Measurements from ENCODE around the gene PRSS21. TPM values are rescaled to one million over a fixed set of nuclear protein-coding genes. Genes with fewer than 3 reads are reported as not detected.
A peak's percentile ranks its signal among the peaks of the same experiment; 100 is the strongest.

PRSS21 gene
- total RNA-seq, 6 experiments from 2014 or later: not detected

DNA sequence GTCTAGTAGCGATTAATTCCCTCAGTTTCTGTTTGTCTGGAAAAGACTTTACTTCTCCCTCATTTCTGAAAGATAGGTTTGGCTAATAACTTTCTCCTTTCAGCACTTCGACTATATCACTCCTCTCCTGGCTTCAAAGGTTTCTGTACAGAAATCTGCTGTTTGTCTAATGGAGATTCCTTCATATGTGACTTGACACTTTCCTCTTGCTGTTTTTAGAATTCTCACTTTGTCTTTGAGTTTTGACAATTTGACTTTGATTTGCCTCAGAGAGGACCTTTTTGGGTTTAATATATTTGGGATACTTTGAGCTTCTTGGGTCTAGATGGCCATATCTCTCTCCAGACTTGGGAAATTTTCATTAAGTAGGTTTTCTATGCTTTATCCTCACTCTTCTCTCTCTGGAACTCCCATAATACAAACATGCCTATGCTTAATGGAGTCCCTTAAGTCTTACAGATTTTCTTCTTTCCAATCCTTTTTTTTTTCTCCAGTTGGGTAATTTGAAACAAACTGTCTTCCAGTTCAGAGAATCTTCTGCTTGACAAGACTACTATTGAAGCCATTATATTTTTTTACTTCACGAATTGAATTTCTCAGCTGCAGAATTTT is 7.8 kb upstream of the PRSS21 start:
- no peaks in the 10 kb centered on the region for H3K4me1 ChIP-seq
- no peaks in the 10 kb centered on the region for H3K36me3 ChIP-seq
- DNase-seq (no peak), ATAC-seq (no peak)
- no peaks in the 10 kb centered on the region for H3K27me3 ChIP-seq
- no peak overlapping the region for H3K4me3 ChIP-seq
- TF ChIP-seq, protein P1, sequence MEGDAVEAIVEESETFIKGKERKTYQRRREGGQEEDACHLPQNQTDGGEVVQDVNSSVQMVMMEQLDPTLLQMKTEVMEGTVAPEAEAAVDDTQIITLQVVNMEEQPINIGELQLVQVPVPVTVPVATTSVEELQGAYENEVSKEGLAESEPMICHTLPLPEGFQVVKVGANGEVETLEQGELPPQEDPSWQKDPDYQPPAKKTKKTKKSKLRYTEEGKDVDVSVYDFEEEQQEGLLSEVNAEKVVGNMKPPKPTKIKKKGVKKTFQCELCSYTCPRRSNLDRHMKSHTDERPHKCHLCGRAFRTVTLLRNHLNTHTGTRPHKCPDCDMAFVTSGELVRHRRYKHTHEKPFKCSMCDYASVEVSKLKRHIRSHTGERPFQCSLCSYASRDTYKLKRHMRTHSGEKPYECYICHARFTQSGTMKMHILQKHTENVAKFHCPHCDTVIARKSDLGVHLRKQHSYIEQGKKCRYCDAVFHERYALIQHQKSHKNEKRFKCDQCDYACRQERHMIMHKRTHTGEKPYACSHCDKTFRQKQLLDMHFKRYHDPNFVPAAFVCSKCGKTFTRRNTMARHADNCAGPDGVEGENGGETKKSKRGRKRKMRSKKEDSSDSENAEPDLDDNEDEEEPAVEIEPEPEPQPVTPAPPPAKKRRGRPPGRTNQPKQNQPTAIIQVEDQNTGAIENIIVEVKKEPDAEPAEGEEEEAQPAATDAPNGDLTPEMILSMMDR (IDR thresholded peaks at IDR 0.05): no peak
- TF ChIP-seq POLR2A (IDR thresholded peaks at IDR 0.05): no peak
- H3K27ac ChIP-seq: no peak overlapping the region
- intact Hi-C loops (cut with DNase I): no loop called here
- WGBS (ENCODE audit: insufficient coverage, low coverage, low lambda C conversion rate, missing lambda C conversion rate): 60% methylated on average over 3 of the region's 3 CpGs
- no peaks in the 10 kb centered on the region for H3K9me3 ChIP-seq

DNA sequence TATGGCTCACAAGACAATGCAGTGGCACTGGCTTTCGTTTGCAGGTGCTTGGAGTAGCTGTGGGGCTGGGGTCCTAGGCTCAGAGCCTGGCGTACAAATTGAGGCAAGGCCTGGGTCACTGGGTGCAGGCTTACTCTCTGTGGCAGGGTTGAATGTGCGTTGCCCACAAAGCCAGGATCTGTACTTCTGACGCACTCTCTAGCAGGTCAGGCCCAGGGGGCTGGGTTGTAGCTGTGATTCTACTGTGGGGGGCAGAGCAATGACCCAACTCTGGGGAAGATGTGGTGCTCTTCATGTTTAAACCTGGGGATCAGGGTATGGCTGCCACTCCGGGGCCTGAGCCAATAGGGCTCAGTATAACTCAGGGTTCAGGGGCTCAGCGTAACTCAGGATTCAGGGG is 6.4 kb upstream of the PRSS21 start:
- TF ChIP-seq POLR2A (IDR thresholded peaks at IDR 0.05): no peak
- TF ChIP-seq, protein P1 (IDR thresholded peaks at IDR 0.05): no peak
- no peak for ATAC-seq
- Histone ChIP-seq H3K27me3 (no peaks in the 10 kb centered on the region), H3K4me3 (no peak overlapping the region), H3K9me3 (no peaks in the 10 kb centered on the region), H3K4me1 (no peaks in the 10 kb centered on the region), H3K27ac (no peak overlapping the region), H3K36me3 (no peaks in the 10 kb centered on the region)
- DNase-seq: peak in 1 of 3 donors; percentile 15
- intact Hi-C loops (cut with DNase I): no loop called here
- 43% methylated on average over 2 of the region's 6 CpGs for WGBS (ENCODE audit: insufficient coverage, low coverage, low lambda C conversion rate, missing lambda C conversion rate)

- intact Hi-C loops (cut with DNase I): no loop called here
- TF ChIP-seq, protein P1 (IDR thresholded peaks at IDR 0.05): no peak
- no peak for TF ChIP-seq POLR2A (IDR thresholded peaks at IDR 0.05)
- Histone ChIP-seq H3K4me3 (no peak overlapping the region), H3K27me3 (no peaks in the 10 kb centered on the region), H3K27ac (no peak overlapping the region), H3K36me3 (no peaks in the 10 kb centered on the region), H3K4me1 (no peaks in the 10 kb centered on the region), H3K9me3 (no peaks in the 10 kb centered on the region)
- 87% methylated on average over 5 of the region's 15 CpGs for WGBS (ENCODE audit: insufficient coverage, low coverage, low lambda C conversion rate, missing lambda C conversion rate)
- ATAC-seq: no peak
- peak in 1 of 3 donors; percentile 23 for DNase-seq
Observed at GRCh38 chr16:2811703-2812471, 5.2 kb upstream of the PRSS21 start.

DNA sequence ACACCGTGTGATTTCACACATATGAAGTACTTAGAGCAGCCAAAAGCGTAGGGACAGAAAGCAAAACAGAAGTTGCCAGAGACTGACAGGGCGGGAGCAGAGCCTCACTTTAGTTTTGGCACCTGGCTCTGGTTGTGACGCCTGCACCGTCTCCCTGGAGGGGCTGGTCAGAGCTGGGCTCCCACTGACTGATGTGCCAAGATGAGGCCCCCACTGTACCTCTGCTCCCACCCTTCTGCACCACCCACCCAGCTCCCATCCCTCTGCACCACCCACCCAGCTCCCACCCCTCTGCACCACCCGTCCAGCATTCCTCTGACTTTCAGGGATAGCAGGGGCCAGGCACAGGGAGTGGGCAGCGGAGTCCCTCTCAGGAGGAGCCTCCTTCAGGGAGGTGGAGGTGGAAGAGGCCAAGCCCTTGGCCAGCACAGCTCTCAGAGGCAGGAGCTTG is 3.2 kb upstream of the PRSS21 start:
- Histone ChIP-seq H3K27me3 (no peaks in the 10 kb centered on the region), H3K4me3 (no peak overlapping the region), H3K36me3 (no peaks in the 10 kb centered on the region), H3K4me1 (no peaks in the 10 kb centered on the region), H3K9me3 (no peaks in the 10 kb centered on the region), H3K27ac (no peak overlapping the region)
- TF ChIP-seq, protein P1 (IDR thresholded peaks at IDR 0.05): no peak
- TF ChIP-seq POLR2A (IDR thresholded peaks at IDR 0.05): no peak
- ATAC-seq (no peak), DNase-seq (peak in 1 of 3 donors; percentile 35)
- WGBS (ENCODE audit: insufficient coverage, low coverage, low lambda C conversion rate, missing lambda C conversion rate): 74% methylated on average over 6 of the region's 7 CpGs
- intact Hi-C loops (cut with DNase I): no loop called here
